GM23338 (cell line): Measurements from ENCODE around the gene GLE1.

Experiments used
- CREB1 ChIP-seq: fragments of 250-450 bp; sonication (Bioruptor Pico); IDR thresholded peaks from 2 replicates; pipeline ENCODE4 v1.5.0; 2020; ENCODE audit warnings: low read depth, mild to moderate bottlenecking, moderate library complexity
- CTCF ChIP-seq, 2 experiments: fragments of 200-600 bp in 1 of 2; sonication (generic) in 1 of 2; conservative IDR thresholded peaks; 2 replicates each; pipeline versions ENCODE4 v1.5.1 to v1.6.1; 2016 to 2017; ENCODE audit warnings: antibody characterized with exemption in 2 of 2, low read depth in 2 of 2, mild to moderate bottlenecking in 2 of 2, moderate library complexity in 1 of 2
- ETS1 ChIP-seq: IDR thresholded peaks from 2 replicates; pipeline ENCODE4 v1.6.1; 2016; ENCODE audit warnings: antibody characterized with exemption
- EZH2 ChIP-seq: fragments of 200-600 bp; sonication (generic); IDR thresholded peaks from one replicate; pipeline ENCODE4 v1.8.0; 2017; ENCODE audit warnings: antibody characterized with exemption, mild to moderate bottlenecking, low read depth; ENCODE audit not compliant: unreplicated experiment
- EZH2phosphoT487 ChIP-seq: fragments of 200-600 bp; sonication (generic); IDR thresholded peaks from one replicate; pipeline ENCODE4 v1.8.1; 2018; ENCODE audit warnings: antibody characterized with exemption; ENCODE audit not compliant: unreplicated experiment
- JUNB ChIP-seq: IDR thresholded peaks from one replicate; pipeline ENCODE4 v1.6.1; 2016; ENCODE audit warnings: antibody characterized with exemption; ENCODE audit not compliant: unreplicated experiment
- NANOG ChIP-seq: IDR thresholded peaks from 2 replicates; pipeline ENCODE4 v1.6.1; 2016; ENCODE audit warnings: antibody characterized with exemption, borderline replicate concordance
- POLR2AphosphoS5 ChIP-seq: IDR thresholded peaks from 2 replicates; pipeline ENCODE4 v1.6.1; 2016; ENCODE audit warnings: antibody characterized with exemption, low read depth
- REST ChIP-seq: IDR thresholded peaks from one replicate; pipeline ENCODE4 v1.6.1; 2018; ENCODE audit warnings: antibody characterized with exemption; ENCODE audit not compliant: unreplicated experiment
- STAT1 ChIP-seq: IDR thresholded peaks from one replicate; pipeline ENCODE4 v1.6.1; 2016; ENCODE audit warnings: antibody characterized with exemption; ENCODE audit not compliant: unreplicated experiment
- ZNF114 ChIP-seq: fragments of 250-450 bp; sonication (Bioruptor Pico); IDR thresholded peaks from 2 replicates; pipeline ENCODE4 v1.5.0; 2020; ENCODE audit warnings: mild to moderate bottlenecking, moderate library complexity
- ZNF331 ChIP-seq: fragments of 250-450 bp; sonication (Bioruptor Pico); IDR thresholded peaks from 2 replicates; pipeline ENCODE4 v1.5.0; 2020; ENCODE audit warnings: low read depth, mild to moderate bottlenecking, moderate library complexity
- ZNF462 ChIP-seq: fragments of 250-450 bp; sonication (Bioruptor Pico); IDR thresholded peaks from 2 replicates; pipeline ENCODE4 v1.5.0; 2020; ENCODE audit warnings: mild to moderate bottlenecking, moderate library complexity

GRCh38 chr9:128556926-128557634 is 52.6 kb downstream of the GLE1 start:
- no peak for TF ChIP-seq CTCF (conservative IDR thresholded peaks at IDR 0.05; ENCODE audit: low read depth in 2 of 2)
- TF ChIP-seq NANOG: no peak
- no peak for TF ChIP-seq EZH2phosphoT487
- no peak for TF ChIP-seq REST
- no peak for TF ChIP-seq POLR2AphosphoS5
- TF ChIP-seq ZNF114 (CRISPR knock-in tag): no peak
- TF ChIP-seq STAT1: no peak
- TF ChIP-seq ZNF331 (CRISPR knock-in tag): no peak
- no peak for TF ChIP-seq EZH2
- TF ChIP-seq CREB1 (CRISPR knock-in tag): no peak
- no peak for TF ChIP-seq JUNB
- no peak for TF ChIP-seq ETS1
- TF ChIP-seq ZNF462 (CRISPR knock-in tag): no peak
